Lower leg skin (tissue), 4 donors: ENCODE data around the gene CHPT1. TPM values are rescaled to one million over a fixed set of nuclear protein-coding genes. Genes with fewer than 3 reads are reported as not detected.

ENCODE experiments used
- DNase-seq, 2 donors: peaks; one replicate each; pipeline ENCODE4 v3.0.0-alpha.2; 2019; ENCODE audit warnings: low spot score in 2 of 2
- H3K4me3 ChIP-seq: fragments of 200-600 bp; sonication (generic); 2 replicates; pipeline ENCODE4 v1.5.1; 2017; ENCODE audit warnings: mild to moderate bottlenecking, low read depth; ENCODE audit not compliant: poor library complexity, severe bottlenecking
- POLR2A ChIP-seq, 2 donors: fragments of 450-650 bp; IDR thresholded peaks; one replicate each; pipeline ENCODE4 v1.6.1; 2016 to 2017; ENCODE audit warnings: antibody characterized with exemption in 2 of 2, mild to moderate bottlenecking in 1 of 2, moderate library complexity in 1 of 2
- WGBS, 2 donors: methylation state at CpG; one replicate each; pipeline ENCODE4 v1.1.5; 2018; 5-methylcytosine and 5-hydroxymethylcytosine counted together
- intact Hi-C: fragments of 100-400 bp; cut with DNase I; formaldehyde crosslinking; loops from one replicate; pipeline ENCODE4 v1.15.0; 2023; ENCODE audit warnings: low total_unique reads
- total RNA-seq, 4 donors: library from RNA; depleted of rRNA; stranded (reverse); fragments of >200 nt; gene quantifications; one replicate each; pipeline ENCODE4 v1.1.0, GENCODE V29; 2016
- TF ChIP-seq, protein P1 (sequence below), 3 donors: fragments of 450-650 bp; IDR thresholded peaks; one replicate each; pipeline ENCODE4 v1.5.1; 2016; ENCODE audit warnings: antibody characterized with exemption in 3 of 3, mild to moderate bottlenecking in 3 of 3, moderate library complexity in 2 of 3

The CHPT1 gene
- total RNA-seq, 4 donors from 2014 or later: 56.8 to 121 (median 75.1) TPM

DNA sequence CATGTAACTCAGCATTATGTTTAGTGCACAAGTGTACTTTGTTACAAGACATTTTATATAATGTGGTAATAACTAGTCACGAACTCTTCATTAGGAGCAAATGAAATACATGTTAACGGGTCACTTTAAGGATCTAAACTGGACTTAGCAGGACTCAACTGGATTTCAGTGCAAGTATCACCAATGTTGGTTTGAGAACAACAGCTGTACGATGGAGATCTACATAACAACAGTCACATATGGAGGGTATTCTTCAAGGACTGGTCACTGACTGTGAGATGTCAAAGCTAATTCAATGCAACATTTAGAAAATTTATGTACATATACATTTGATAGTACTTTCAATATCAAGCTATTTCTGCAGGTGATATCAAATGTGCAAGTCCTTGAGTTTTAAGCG lies 64.3 kb downstream of the CHPT1 start:
- DNase-seq: no peak
- no peak overlapping the region for H3K4me3 ChIP-seq
- intact Hi-C loops: no loop called here
- WGBS, 2 donors: 80 to 84% methylated on average over 4 of the region's 4 CpGs
- TF ChIP-seq POLR2A (IDR thresholded peaks at IDR 0.05): no peak
- TF ChIP-seq, protein P1, sequence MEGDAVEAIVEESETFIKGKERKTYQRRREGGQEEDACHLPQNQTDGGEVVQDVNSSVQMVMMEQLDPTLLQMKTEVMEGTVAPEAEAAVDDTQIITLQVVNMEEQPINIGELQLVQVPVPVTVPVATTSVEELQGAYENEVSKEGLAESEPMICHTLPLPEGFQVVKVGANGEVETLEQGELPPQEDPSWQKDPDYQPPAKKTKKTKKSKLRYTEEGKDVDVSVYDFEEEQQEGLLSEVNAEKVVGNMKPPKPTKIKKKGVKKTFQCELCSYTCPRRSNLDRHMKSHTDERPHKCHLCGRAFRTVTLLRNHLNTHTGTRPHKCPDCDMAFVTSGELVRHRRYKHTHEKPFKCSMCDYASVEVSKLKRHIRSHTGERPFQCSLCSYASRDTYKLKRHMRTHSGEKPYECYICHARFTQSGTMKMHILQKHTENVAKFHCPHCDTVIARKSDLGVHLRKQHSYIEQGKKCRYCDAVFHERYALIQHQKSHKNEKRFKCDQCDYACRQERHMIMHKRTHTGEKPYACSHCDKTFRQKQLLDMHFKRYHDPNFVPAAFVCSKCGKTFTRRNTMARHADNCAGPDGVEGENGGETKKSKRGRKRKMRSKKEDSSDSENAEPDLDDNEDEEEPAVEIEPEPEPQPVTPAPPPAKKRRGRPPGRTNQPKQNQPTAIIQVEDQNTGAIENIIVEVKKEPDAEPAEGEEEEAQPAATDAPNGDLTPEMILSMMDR (IDR thresholded peaks at IDR 0.05): no peak

DNA sequence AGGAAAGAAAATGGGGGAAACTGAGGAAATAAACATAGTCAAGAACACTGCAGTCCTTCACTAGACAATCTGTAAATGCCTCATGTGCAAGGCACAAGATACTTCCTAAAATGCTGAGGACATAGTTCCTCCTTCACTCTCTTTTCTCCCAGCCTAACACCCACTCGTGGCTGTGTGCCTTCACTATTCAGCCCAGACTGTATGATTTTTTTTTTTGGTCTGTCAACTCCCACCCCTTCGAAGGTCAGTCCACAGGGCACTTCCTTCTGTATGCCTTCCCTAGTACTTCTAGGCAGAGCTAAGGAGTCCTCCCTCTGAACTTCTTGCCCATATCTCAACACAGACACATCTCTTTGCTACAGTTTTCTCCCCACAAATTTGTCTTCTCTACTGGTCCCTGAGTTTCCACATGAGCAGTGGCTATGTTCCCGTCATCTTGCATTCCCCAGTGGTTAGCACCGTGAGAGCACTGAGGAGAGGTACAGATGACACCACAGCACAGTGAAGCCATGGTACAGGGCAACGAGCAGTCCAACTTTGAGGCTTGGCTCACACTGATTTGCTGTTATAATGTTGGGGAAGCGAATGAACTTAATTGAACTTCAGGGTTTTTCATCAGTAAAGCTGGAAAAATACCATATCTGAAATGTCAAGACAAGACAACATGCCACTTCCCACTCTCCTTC lies 65.9 kb downstream of the CHPT1 start:
- no peak for DNase-seq
- TF ChIP-seq POLR2A (IDR thresholded peaks at IDR 0.05): no peak
- TF ChIP-seq, protein P1 (IDR thresholded peaks at IDR 0.05): no peak
- intact Hi-C loops: no loop called here
- 49 to 57% methylated on average over 6 of the region's 6 CpGs for WGBS, 2 donors
- no peak overlapping the region for H3K4me3 ChIP-seq

DNA sequence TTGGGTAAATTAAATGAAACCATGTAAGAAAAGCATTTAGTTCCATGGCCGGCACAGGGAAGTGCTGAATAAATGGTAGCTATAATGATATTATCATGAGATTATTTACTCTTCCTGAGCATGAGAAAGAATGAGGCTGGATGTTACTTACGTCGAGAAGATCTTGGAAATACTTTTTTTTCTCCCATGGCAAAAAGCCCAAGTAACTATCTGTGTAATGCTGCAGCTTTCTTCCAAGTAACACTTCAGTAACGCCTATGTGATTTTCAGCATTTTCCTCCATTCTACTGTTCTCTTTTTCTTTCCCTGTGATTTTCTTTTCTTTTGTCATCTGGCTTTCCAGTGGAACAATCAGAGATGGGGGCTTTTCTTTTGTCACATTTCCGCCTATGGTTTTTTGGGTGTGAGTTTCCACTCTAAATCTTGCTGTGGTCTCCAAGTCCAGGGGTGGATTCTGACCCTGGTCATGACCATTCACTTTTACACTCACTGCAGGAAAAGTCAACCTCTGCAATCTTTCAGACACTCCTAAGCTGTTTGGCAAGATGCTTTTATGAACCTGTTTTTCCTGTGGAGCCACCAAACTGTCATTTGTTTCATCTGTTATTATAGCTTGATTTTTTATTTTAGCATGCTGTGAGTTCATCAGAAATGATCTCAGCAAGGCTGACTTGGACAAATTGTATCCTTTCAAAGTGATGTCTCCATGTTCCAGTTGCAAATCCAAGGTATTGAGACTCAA lies 66.8 kb downstream of the CHPT1 start:
- TF ChIP-seq, protein P1 (IDR thresholded peaks at IDR 0.05): no peak
- no peak for TF ChIP-seq POLR2A (IDR thresholded peaks at IDR 0.05)
- no peak for DNase-seq
- 41 to 42% methylated on average over 5 of the region's 5 CpGs for WGBS, 2 donors
- no peak overlapping the region for H3K4me3 ChIP-seq
- intact Hi-C loops: no loop called here

DNA sequence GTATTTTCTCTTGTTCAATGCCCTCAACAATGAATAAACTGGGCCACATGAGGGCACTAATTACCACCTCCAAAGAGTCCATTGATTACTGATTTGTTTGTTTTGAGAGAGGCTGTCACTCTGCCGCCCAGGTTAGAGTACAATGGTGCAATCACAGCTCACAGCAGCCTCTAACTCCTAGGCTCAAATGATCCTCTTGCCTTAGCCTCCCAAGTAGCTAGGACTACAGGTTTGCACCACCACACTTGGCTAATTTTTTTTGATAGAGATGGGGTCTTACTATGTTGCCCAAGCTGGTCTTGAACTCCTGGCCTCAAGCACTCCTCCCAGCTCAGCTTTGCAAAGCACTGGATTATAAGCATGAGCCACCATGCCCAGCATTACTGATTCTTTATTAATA lies 70.1 kb downstream of the CHPT1 start:
- intact Hi-C loops: no loop called here
- 73 to 96% methylated on average over 1 of the region's 1 CpG for WGBS, 2 donors
- TF ChIP-seq POLR2A (IDR thresholded peaks at IDR 0.05): no peak
- TF ChIP-seq, protein P1 (IDR thresholded peaks at IDR 0.05): no peak
- no peak for DNase-seq
- no peak overlapping the region for H3K4me3 ChIP-seq

DNA sequence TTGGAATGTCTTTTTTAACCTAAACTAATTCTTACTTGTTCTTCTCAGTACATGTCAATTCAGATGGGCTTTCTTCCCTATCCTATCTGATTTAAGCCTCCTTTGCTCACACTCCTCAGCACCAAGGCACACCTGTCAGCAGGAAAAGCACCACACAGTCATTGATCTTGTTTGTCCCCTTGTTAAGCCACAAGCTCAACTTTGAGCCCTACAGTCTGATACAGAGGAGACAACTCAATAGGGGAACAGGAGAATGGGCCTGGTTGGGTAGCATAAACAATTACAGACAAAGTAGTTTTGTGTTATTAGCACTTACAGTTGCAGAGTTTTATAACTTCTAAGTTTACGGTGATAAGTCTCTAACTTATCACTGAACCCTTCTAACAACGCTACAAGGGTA lies 71.3 kb downstream of the CHPT1 start:
- TF ChIP-seq, protein P1 (IDR thresholded peaks at IDR 0.05): no peak
- TF ChIP-seq POLR2A (IDR thresholded peaks at IDR 0.05): no peak
- no peak for DNase-seq
- H3K4me3 ChIP-seq: no peak overlapping the region
- intact Hi-C loops: no loop called here
- WGBS, 2 donors: 97% methylated on average over 2 of the region's 2 CpGs
